ENCODE data around the gene ARFIP2.
A peak's percentile ranks its signal among the peaks of the same experiment; 100 is the strongest.
"Not testable (repeated sequence)": the region's sequence is repeated elsewhere in the genome, so short reads cannot be mapped to it uniquely, and the experiment has no call there.

Gene ARFIP2, protein sequence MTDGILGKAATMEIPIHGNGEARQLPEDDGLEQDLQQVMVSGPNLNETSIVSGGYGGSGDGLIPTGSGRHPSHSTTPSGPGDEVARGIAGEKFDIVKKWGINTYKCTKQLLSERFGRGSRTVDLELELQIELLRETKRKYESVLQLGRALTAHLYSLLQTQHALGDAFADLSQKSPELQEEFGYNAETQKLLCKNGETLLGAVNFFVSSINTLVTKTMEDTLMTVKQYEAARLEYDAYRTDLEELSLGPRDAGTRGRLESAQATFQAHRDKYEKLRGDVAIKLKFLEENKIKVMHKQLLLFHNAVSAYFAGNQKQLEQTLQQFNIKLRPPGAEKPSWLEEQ

GRCh38 chr11:6481012-6481923 lies at the start of gene ARFIP2, which contains the start of gene TIMM10B:
Gene ARFIP2 (minus strand): TSS chr11:6481331. CDS start chr11:6480421, 910 bp downstream.
Gene TIMM10B (plus strand): TSS chr11:6481501. CDS start chr11:6481517, 16 bp downstream.
- no peak for TF ChIP-seq CTCF (conservative IDR thresholded peaks at IDR 0.05)
- peak within 1 kb of the TSS; percentile 80 for H3K27ac ChIP-seq

DNA sequence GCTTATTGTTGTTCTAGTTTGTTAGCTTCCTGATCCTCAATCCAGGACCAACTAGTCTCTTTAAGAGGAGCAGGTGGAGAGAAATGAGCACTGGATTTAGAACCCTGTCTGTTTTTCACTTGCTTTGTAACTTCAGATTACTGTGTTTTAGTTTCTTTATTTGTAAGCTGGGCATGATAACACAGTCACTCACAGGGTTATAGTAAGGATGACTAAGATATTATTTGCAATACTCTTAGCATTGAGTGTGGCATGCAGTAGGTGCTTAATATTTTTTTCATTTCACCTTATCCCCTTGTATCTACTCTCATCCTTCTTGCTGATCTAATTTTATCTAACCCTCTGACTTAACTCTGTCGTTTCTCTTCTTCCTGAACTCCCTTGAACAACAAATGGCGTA lies 49.7 kb upstream of the ARFIP2 start:
- H3K27ac ChIP-seq = no peak overlapping the region
- TF ChIP-seq CTCF (conservative IDR thresholded peaks at IDR 0.05) = no peak

DNA sequence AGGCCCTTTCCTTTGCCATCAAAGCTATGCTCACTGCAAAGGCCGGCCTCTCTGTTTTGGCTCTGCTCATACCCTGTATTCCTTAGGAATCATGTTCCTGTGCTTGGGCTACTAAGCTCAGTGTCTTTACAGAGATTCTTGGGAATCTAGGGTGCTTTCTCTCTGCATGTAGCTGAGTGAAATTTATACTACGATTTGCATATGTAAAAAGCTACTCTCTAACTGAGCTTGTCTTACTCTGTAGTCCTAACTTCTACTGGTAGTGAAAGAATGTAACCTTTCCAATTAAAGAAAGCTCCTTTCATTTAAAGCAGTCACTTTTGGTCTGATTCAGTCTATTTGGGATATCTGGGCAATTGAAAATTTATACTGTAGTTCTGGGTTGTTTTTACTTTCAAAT lies 48.1 kb upstream of the ARFIP2 start:
- H3K27ac ChIP-seq = no peak overlapping the region
- TF ChIP-seq CTCF (conservative IDR thresholded peaks at IDR 0.05) = no peak

- TF ChIP-seq CTCF (conservative IDR thresholded peaks at IDR 0.05) = no peak
- H3K27ac ChIP-seq = no peak overlapping the region
Observed at GRCh38 chr11:6526411-6527135, 45.4 kb upstream of the ARFIP2 start.

- no peak for TF ChIP-seq CTCF (conservative IDR thresholded peaks at IDR 0.05)
- H3K27ac ChIP-seq = no peak overlapping the region
Observed at GRCh38 chr11:6523253-6523652, 42.1 kb upstream of the ARFIP2 start.

DNA sequence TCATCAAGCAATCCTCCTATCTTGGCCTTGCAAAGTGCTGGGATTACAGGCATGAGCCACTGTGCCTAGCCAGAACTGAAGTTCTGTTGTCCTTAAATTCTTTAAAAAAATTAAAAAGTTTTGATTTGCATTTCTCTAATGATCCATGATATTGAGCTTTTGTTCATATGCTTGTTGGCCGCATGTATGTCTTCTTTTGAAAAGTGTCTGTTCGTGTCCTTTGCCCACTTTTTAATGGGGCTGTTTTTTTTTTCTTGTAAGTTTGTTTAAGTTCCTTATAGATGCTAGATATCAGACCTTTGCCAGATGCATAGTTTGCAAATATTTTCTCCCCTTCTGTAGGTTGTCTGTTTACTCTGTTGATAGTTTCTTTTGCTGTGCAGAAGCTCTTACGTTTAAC lies 40.8 kb upstream of the ARFIP2 start:
- not testable (repeated sequence) for H3K27ac ChIP-seq

DNA sequence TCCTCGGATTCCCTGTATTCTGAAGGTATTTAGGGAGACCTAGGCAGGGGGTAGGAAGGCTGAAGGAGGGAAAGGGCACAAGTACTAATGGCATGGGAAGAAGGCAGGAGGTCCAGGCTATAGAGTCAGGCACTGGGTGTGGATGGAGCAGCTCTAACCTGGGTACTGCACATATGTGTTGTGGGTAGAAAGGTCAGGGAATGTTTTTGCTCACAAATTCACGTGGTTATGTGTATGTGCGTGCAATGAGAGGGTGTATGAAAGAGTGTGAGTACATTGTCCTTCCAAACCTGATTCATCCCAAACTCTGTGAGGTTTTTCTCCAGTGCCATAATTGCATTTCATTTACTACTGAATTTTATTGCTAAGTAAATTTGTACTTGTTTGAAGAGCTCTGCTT lies 39.1 kb upstream of the ARFIP2 start:
- no peak overlapping the region for H3K27ac ChIP-seq
- TF ChIP-seq CTCF (conservative IDR thresholded peaks at IDR 0.05) = no peak

Data from VCaP (cell line).